ENCODE measurements around the gene POLG. TPM values are rescaled to one million over a fixed set of nuclear protein-coding genes. Genes with fewer than 3 reads are reported as not detected.
A peak's percentile ranks its signal among the peaks of the same experiment; 100 is the strongest.

Gene POLG
- total RNA-seq, 2 donors from 2014 or later, result 55.3 to 60.2 TPM

GRCh38 chr15:89332446-89332845 lies 2.2 kb downstream of the POLG start:
- peak; percentile 79 for TF ChIP-seq CTCF (conservative IDR thresholded peaks at IDR 0.05)
- Mint-ChIP-seq H3K4me1 (peaks cover 9% of the 10 kb centered on the region), H3K27ac (peak overlapping the region; percentile 13), H3K4me3 (peak overlapping the region; percentile 39), H3K36me3 (ENCODE audit: low read depth) (peaks cover 45% of the 10 kb centered on the region), H3K9me3 (no peaks in the 10 kb centered on the region), H3K27me3 (ENCODE audit: insufficient read depth) (peaks cover 22% of the 10 kb centered on the region)
- WGBS, 2 experiments (ENCODE audit: insufficient coverage in 1 of 2, insufficient read length in 1 of 2), result 52 to 87% methylated on average over 4 to 8 of the region's 10 CpGs
- peak overlapping the region; percentile 75 for H3K4me3 ChIP-seq (ENCODE audit: low read length)
- no peaks in the 10 kb centered on the region for H3K9me3 ChIP-seq (ENCODE audit: control insufficient read depth, low read length)
- peaks cover 55% of the 10 kb centered on the region for H3K36me3 ChIP-seq (ENCODE audit: control insufficient read depth, insufficient read depth, low read length)
- peak; percentile 76 for DNase-seq
- no peak overlapping the region for H3K27ac ChIP-seq (ENCODE audit: low read depth, low read length)
- H3K4me1 ChIP-seq (ENCODE audit: control insufficient read depth, insufficient read depth, low read length), result peaks cover 16% of the 10 kb centered on the region
- H3K9ac ChIP-seq (ENCODE audit: extremely low read depth, low read length, poor library complexity, severe bottlenecking), result no peak overlapping the region
- peaks cover 18% of the 10 kb centered on the region for H3K27me3 ChIP-seq (ENCODE audit: control insufficient read depth, insufficient read depth, low read length, poor library complexity, severe bottlenecking)

- peaks cover 69% of the 10 kb centered on the region for H3K36me3 ChIP-seq (ENCODE audit: control insufficient read depth, insufficient read depth, low read length)
- no peaks in the 10 kb centered on the region for H3K9me3 ChIP-seq (ENCODE audit: control insufficient read depth, low read length)
- no peak for TF ChIP-seq CTCF (conservative IDR thresholded peaks at IDR 0.05)
- peaks cover 9% of the 10 kb centered on the region for H3K4me1 Mint-ChIP-seq
- H3K9ac ChIP-seq (ENCODE audit: extremely low read depth, low read length, poor library complexity, severe bottlenecking), result peak overlapping the region; percentile 6
- peaks cover 16% of the 10 kb centered on the region for H3K4me1 ChIP-seq (ENCODE audit: control insufficient read depth, insufficient read depth, low read length)
- H3K4me3 Mint-ChIP-seq, result no peak overlapping the region
- WGBS, 2 experiments (ENCODE audit: insufficient coverage in 1 of 2, insufficient read length in 1 of 2), result 91 to 97% methylated on average over 3 to 7 of the region's 7 CpGs
- H3K27me3 ChIP-seq (ENCODE audit: control insufficient read depth, insufficient read depth, low read length, poor library complexity, severe bottlenecking), result peaks cover 6% of the 10 kb centered on the region
- peak overlapping the region; percentile 75 for H3K4me3 ChIP-seq (ENCODE audit: low read length)
- no peak overlapping the region for H3K27ac ChIP-seq (ENCODE audit: low read depth, low read length)
- H3K36me3 Mint-ChIP-seq (ENCODE audit: low read depth), result peaks cover 58% of the 10 kb centered on the region
- H3K27ac Mint-ChIP-seq, result no peak overlapping the region
- peaks cover 11% of the 10 kb centered on the region for H3K27me3 Mint-ChIP-seq (ENCODE audit: insufficient read depth)
- no peak for DNase-seq
- no peaks in the 10 kb centered on the region for H3K9me3 Mint-ChIP-seq
These were observed 3.6 kb downstream of the POLG start for GRCh38 chr15:89330881-89331595.

- no peak for DNase-seq
- Histone ChIP-seq H3K9ac (ENCODE audit: extremely low read depth, low read length, poor library complexity, severe bottlenecking) (no peak overlapping the region), H3K27me3 (ENCODE audit: control insufficient read depth, insufficient read depth, low read length, poor library complexity, severe bottlenecking) (no peaks in the 10 kb centered on the region), H3K9me3 (ENCODE audit: control insufficient read depth, low read length) (no peaks in the 10 kb centered on the region), H3K36me3 (ENCODE audit: control insufficient read depth, insufficient read depth, low read length) (peaks cover 78% of the 10 kb centered on the region), H3K27ac (ENCODE audit: low read depth, low read length) (no peak overlapping the region), H3K4me3 (ENCODE audit: low read length) (no peak overlapping the region), H3K4me1 (ENCODE audit: control insufficient read depth, insufficient read depth, low read length) (peaks cover 16% of the 10 kb centered on the region)
- peaks cover 1% of the 10 kb centered on the region for H3K27me3 Mint-ChIP-seq (ENCODE audit: insufficient read depth)
- TF ChIP-seq CTCF (conservative IDR thresholded peaks at IDR 0.05), result no peak
- H3K27ac Mint-ChIP-seq, result no peak overlapping the region
- peaks cover 9% of the 10 kb centered on the region for H3K4me1 Mint-ChIP-seq
- WGBS, 2 experiments (ENCODE audit: insufficient coverage in 1 of 2, insufficient read length in 1 of 2), result 96 to 98% methylated on average over 5 to 6 of the region's 6 CpGs
- H3K9me3 Mint-ChIP-seq, result no peaks in the 10 kb centered on the region
- peaks cover 60% of the 10 kb centered on the region for H3K36me3 Mint-ChIP-seq (ENCODE audit: low read depth)
- no peak overlapping the region for H3K4me3 Mint-ChIP-seq
These were observed 4.5 kb downstream of the POLG start for GRCh38 chr15:89330119-89330518.
